ENCODE data around the gene FAM13C. TPM values are rescaled to one million over a fixed set of nuclear protein-coding genes. Genes with fewer than 3 reads are reported as not detected.

FAM13C gene
- polyA plus RNA-seq, 1 donor: 7.1 TPM

GRCh38 chr10:59361663-59362143, 646 bp downstream of the FAM13C start:
- DNase-seq: no peak

- no peak for DNase-seq
Measured at GRCh38 chr10:59360605-59361405, 1.5 kb downstream of the FAM13C start.

GRCh38 chr10:59358576-59358975, 3.8 kb downstream of the FAM13C start:
- no peak for DNase-seq

- DNase-seq: no peak
Measured at GRCh38 chr10:59354434-59354833, 7.9 kb downstream of the FAM13C start.

- DNase-seq: no peak
Measured at GRCh38 chr10:59350558-59350957, 11.8 kb downstream of the FAM13C start.

GRCh38 chr10:59346321-59346720, 16.0 kb downstream of the FAM13C start:
- DNase-seq: no peak

GRCh38 chr10:59342723-59343122, 19.6 kb downstream of the FAM13C start:
- no peak for DNase-seq

- no peak for DNase-seq
Measured at GRCh38 chr10:59342000-59342399, 20.3 kb downstream of the FAM13C start.

GRCh38 chr10:59340285-59340684, 22.1 kb downstream of the FAM13C start:
- DNase-seq: no peak

GRCh38 chr10:59339351-59339750, 23.0 kb downstream of the FAM13C start:
- DNase-seq: no peak

GRCh38 chr10:59337201-59337652, 25.1 kb downstream of the FAM13C start:
- no peak for DNase-seq

GRCh38 chr10:59336632-59337031, 25.7 kb downstream of the FAM13C start:
- DNase-seq: no peak

GRCh38 chr10:59335497-59335896, 26.9 kb downstream of the FAM13C start:
- no peak for DNase-seq

GRCh38 chr10:59333701-59334100, 28.6 kb downstream of the FAM13C start:
- DNase-seq: no peak

GRCh38 chr10:59332581-59332980, 29.8 kb downstream of the FAM13C start:
- DNase-seq: no peak

- no peak for DNase-seq
Measured at GRCh38 chr10:59331661-59332060, 30.7 kb downstream of the FAM13C start.

GRCh38 chr10:59325116-59325515, 37.2 kb downstream of the FAM13C start:
- no peak for DNase-seq

- DNase-seq: no peak
Measured at GRCh38 chr10:59324597-59324996, 37.8 kb downstream of the FAM13C start.

- no peak for DNase-seq
Measured at GRCh38 chr10:59323831-59324401, 38.4 kb downstream of the FAM13C start.

- DNase-seq: no peak
Measured at GRCh38 chr10:59323036-59323459, 39.3 kb downstream of the FAM13C start.

- DNase-seq: no peak
Measured at GRCh38 chr10:59322131-59322530, 40.2 kb downstream of the FAM13C start.

GRCh38 chr10:59320355-59320754, 42.0 kb downstream of the FAM13C start:
- no peak for DNase-seq

- DNase-seq: no peak
Measured at GRCh38 chr10:59319854-59320253, 42.5 kb downstream of the FAM13C start.

GRCh38 chr10:59317066-59317465, 45.3 kb downstream of the FAM13C start:
- no peak for DNase-seq

Measured in left kidney (tissue), 2 donors.